KMS-11 (cell line): Measurements from ENCODE around the gene KISS1.

Experiments
- H2AFZ ChIP-seq: fragments of 200-600 bp; sonication (generic); 2 replicates; pipeline ENCODE4 v1.6.1; 2016; ENCODE audit warnings: antibody characterized with exemption, mixed run types, low read depth
- H3K27ac ChIP-seq: fragments of 200-600 bp; sonication (generic); 2 replicates; pipeline ENCODE4 v1.6.1; 2016; ENCODE audit warnings: mild to moderate bottlenecking, mixed run types
- H3K27me3 ChIP-seq: fragments of 200-600 bp; sonication (generic); 2 replicates; pipeline ENCODE4 v1.6.1; 2017; ENCODE audit warnings: mild to moderate bottlenecking, low read depth, mixed run types, moderate library complexity; ENCODE audit not compliant: insufficient read depth
- H3K36me3 ChIP-seq: fragments of 200-600 bp; sonication (generic); 2 replicates; pipeline ENCODE4 v1.6.1; 2017; ENCODE audit warnings: mild to moderate bottlenecking, mixed run types; ENCODE audit not compliant: insufficient read depth
- H3K4me1 ChIP-seq: fragments of 200-600 bp; sonication (generic); 2 replicates; pipeline ENCODE4 v1.6.1; 2016; ENCODE audit warnings: mild to moderate bottlenecking, low read depth, mixed run types; ENCODE audit not compliant: poor library complexity, severe bottlenecking
- H3K4me2 ChIP-seq: fragments of 200-600 bp; sonication (generic); 2 replicates; pipeline ENCODE4 v1.7.0; 2016; ENCODE audit warnings: mild to moderate bottlenecking, mixed run types
- H3K4me3 ChIP-seq: fragments of 200-600 bp; sonication (generic); IDR thresholded peaks from 2 replicates; pipeline ENCODE4 v1.6.1; 2017; ENCODE audit warnings: low read depth, low read length, mixed read lengths; ENCODE audit not compliant: insufficient read depth
- H3K79me2 ChIP-seq: fragments of 200-600 bp; sonication (generic); 2 replicates; pipeline ENCODE4 v1.6.1; 2016; ENCODE audit warnings: low read depth, mixed run types; ENCODE audit not compliant: insufficient read depth
- H3K9ac ChIP-seq: fragments of 200-600 bp; sonication (generic); 2 replicates; pipeline ENCODE4 v1.6.1; 2016; ENCODE audit warnings: mild to moderate bottlenecking, mixed run types
- H4K20me1 ChIP-seq: fragments of 200-600 bp; sonication (generic); 2 replicates; pipeline ENCODE4 v1.6.1; 2016; ENCODE audit warnings: mild to moderate bottlenecking, mixed run types; ENCODE audit not compliant: insufficient read depth
- TF ChIP-seq, protein P1 (sequence below): fragments of 200-600 bp; sonication (generic); conservative IDR thresholded peaks from 2 replicates; pipeline ENCODE4 v1.6.1; 2017; ENCODE audit warnings: low read depth, mild to moderate bottlenecking, antibody characterized with exemption, low read length, moderate library complexity, mixed read lengths

Gene KISS1

DNA sequence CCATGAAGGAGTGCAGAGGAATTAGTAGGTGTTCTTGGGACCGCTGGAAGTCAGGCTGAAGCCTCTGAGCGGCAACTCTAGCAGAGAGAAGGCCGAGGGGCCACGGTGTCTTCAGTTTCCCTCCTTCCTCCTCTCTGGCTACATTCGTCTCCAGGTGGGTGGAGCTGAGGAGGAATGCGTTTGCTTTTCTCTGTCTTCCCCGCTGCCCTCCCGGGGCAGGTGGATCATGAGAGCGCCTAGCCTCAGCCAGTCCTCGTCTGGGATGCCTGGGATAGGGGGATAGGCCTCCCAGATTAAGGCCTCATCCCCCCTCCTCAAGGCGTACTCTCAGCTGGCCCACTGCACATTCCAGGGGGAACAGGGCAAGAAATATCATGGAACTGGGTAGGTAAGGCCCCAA is 25.0 kb upstream of the KISS1 start:
- Histone ChIP-seq H3K27ac (no peak overlapping the region), H2AFZ (no peak overlapping the region), H3K27me3 (no peaks in the 10 kb centered on the region; the same call in 1 of the 2 replicates), H3K4me2 (no peak overlapping the region), H3K4me3 (no peak overlapping the region), H3K4me1 (no peaks in the 10 kb centered on the region), H3K79me2 (no peaks in the 10 kb centered on the region), H4K20me1 (no peaks in the 10 kb centered on the region), H3K36me3 (no peaks in the 10 kb centered on the region), H3K9ac (no peak overlapping the region)
- TF ChIP-seq, protein P1, sequence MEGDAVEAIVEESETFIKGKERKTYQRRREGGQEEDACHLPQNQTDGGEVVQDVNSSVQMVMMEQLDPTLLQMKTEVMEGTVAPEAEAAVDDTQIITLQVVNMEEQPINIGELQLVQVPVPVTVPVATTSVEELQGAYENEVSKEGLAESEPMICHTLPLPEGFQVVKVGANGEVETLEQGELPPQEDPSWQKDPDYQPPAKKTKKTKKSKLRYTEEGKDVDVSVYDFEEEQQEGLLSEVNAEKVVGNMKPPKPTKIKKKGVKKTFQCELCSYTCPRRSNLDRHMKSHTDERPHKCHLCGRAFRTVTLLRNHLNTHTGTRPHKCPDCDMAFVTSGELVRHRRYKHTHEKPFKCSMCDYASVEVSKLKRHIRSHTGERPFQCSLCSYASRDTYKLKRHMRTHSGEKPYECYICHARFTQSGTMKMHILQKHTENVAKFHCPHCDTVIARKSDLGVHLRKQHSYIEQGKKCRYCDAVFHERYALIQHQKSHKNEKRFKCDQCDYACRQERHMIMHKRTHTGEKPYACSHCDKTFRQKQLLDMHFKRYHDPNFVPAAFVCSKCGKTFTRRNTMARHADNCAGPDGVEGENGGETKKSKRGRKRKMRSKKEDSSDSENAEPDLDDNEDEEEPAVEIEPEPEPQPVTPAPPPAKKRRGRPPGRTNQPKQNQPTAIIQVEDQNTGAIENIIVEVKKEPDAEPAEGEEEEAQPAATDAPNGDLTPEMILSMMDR = no peak

DNA sequence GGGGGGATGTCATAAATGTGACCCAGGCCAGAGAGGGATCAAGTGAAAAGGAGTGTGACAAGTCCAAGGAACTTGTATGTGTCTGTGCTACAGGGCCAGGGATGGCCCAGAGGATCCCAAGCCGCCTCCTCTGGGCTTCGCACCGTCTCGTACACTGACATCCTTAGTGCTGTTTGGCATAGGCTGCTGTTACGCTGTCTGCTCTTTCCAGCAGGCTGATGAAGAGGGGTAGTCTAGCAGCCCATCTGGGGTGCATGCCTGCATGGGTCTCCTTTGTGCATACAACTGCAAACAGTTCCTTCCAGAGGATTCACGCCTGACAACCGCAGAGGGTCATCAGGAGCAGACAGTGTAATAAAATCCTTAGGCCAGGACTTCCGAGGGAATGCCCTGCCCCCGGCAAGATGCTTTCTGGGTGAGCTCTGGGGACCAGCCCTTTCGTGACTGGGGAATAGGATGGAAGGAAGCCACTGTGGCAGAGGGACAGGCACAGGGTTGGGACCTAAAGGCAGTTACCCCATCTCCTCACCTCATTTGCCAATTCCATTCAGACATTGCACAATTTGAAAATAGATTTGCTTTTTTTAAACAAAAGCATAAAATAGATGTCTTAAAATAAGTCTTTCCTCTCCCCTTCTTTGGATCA is 23.8 kb upstream of the KISS1 start:
- Histone ChIP-seq H3K4me3 (no peak overlapping the region), H3K4me1 (no peaks in the 10 kb centered on the region), H3K36me3 (no peaks in the 10 kb centered on the region), H3K27me3 (no peaks in the 10 kb centered on the region; the same call in 1 of the 2 replicates), H3K79me2 (no peaks in the 10 kb centered on the region), H3K4me2 (no peak overlapping the region), H2AFZ (no peak overlapping the region), H4K20me1 (no peaks in the 10 kb centered on the region), H3K27ac (no peak overlapping the region), H3K9ac (no peak overlapping the region)
- TF ChIP-seq, protein P1 = no peak

DNA sequence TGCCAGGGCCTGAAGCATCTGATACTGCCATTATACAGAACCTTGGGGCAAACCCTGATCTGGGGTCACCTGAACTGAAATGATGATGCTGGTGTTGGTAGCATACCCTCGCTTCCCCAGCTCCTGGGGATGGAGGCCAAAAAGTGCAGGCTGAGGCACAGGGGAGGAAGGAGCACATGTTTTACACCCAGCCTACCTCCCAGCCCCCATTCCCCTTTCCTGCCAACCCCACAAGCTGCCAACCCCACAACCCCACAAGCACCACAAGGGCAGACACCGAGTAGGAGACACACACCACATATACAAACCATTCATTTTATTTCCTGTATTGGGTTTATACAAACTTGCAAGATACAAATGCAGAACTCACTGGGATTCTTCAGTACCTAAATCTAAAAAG is 22.3 kb upstream of the KISS1 start:
- Histone ChIP-seq H4K20me1 (no peaks in the 10 kb centered on the region), H3K27me3 (no peaks in the 10 kb centered on the region; the same call in 1 of the 2 replicates), H3K36me3 (no peaks in the 10 kb centered on the region), H3K9ac (no peak overlapping the region), H3K4me1 (no peaks in the 10 kb centered on the region), H3K4me3 (no peak overlapping the region), H3K4me2 (no peak overlapping the region), H2AFZ (no peak overlapping the region), H3K27ac (no peak overlapping the region), H3K79me2 (no peaks in the 10 kb centered on the region)
- TF ChIP-seq, protein P1 = no peak

DNA sequence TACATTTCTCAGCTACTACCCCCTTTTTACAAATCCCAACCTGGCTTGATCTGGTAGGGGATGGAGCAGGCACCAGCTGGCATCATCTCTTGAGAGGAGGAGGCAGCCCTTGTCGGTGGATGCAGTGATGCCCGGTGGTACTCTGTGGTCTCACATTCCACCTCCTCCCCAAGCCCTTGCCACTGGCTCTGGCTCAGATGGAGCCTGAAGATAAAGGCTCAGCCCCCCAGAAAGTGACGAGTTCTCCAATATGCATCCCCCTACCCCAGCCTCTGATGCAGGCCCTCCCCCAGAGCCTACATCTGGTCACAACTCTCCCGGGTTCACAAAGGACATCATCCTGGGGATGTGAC is 21.3 kb upstream of the KISS1 start:
- Histone ChIP-seq H3K4me1 (no peaks in the 10 kb centered on the region), H4K20me1 (no peaks in the 10 kb centered on the region), H3K36me3 (no peaks in the 10 kb centered on the region), H3K4me3 (no peak overlapping the region), H3K27ac (no peak overlapping the region), H3K27me3 (no peaks in the 10 kb centered on the region; the same call in 1 of the 2 replicates), H3K9ac (no peak overlapping the region), H2AFZ (no peak overlapping the region), H3K4me2 (no peak overlapping the region), H3K79me2 (no peaks in the 10 kb centered on the region)
- TF ChIP-seq, protein P1 = no peak
